Upper lobe of left lung (tissue), 6 donors: ENCODE data around the gene DDAH1. TPM values are rescaled to one million over a fixed set of nuclear protein-coding genes. Genes with fewer than 3 reads are reported as not detected.

ENCODE experiments used
- ATAC-seq, 2 donors: fragments of 200-7000 bp; cut with Tn5 transposase; one replicate each; pipeline ENCODE4 v1.9.1; 2022; ENCODE audit warnings: mild to moderate bottlenecking in 2 of 2, moderate library complexity in 2 of 2; ENCODE audit not compliant: low FRiP score in 2 of 2
- DNase-seq, 2 donors: peaks; one replicate each; pipeline ENCODE4 v3.0.0-alpha.2; 2019 to 2020
- H3K27ac ChIP-seq, 4 donors: fragments of 200-600 bp; sonication (generic); one replicate each; pipeline ENCODE4 v1.5.1; 2016 to 2019
- H3K27me3 ChIP-seq, 4 donors: fragments of 200-600 bp; sonication (generic); one replicate each; pipeline ENCODE4 v1.5.1; 2017 to 2019
- H3K36me3 ChIP-seq, 4 donors: fragments of 200-600 bp; sonication (generic); one replicate each; pipeline ENCODE4 v1.5.1; 2016 to 2019
- H3K4me1 ChIP-seq, 4 donors: fragments of 200-600 bp; sonication (generic); one replicate each; pipeline ENCODE4 v1.5.1; 2018 to 2019
- H3K4me3 ChIP-seq, 4 donors: fragments of 200-600 bp; sonication (generic); one replicate each; pipeline ENCODE4 v1.5.1; 2017 to 2019; ENCODE audit warnings: mild to moderate bottlenecking in 2 of 4, moderate library complexity in 1 of 4
- H3K9me3 ChIP-seq, 4 donors: fragments of 200-600 bp; sonication (generic); one replicate each; pipeline ENCODE4 v1.5.1; 2018 to 2019
- EP300 ChIP-seq, 4 donors: sonication (generic); formaldehyde crosslinking; IDR thresholded peaks; one replicate each; pipeline ENCODE4 v1.5.1; 2017; ENCODE audit warnings: antibody characterized with exemption in 4 of 4, control low read depth in 2 of 4
- POLR2A ChIP-seq, 4 donors: fragments of 450-650 bp; IDR thresholded peaks; one replicate each; pipeline ENCODE4 v1.5.1; 2016 to 2017; ENCODE audit warnings: antibody characterized with exemption in 4 of 4, mild to moderate bottlenecking in 2 of 4
- POLR2AphosphoS5 ChIP-seq, 2 donors: sonication (generic); formaldehyde crosslinking; IDR thresholded peaks; one replicate each; pipeline ENCODE4 v1.5.1; 2017; ENCODE audit warnings: antibody characterized with exemption in 2 of 2
- WGBS, 2 donors: methylation state at CpG; one replicate each; pipeline ENCODE4 v1.1.5; 2017 to 2018; 5-methylcytosine and 5-hydroxymethylcytosine counted together
- total RNA-seq, 6 donors: library from RNA; depleted of rRNA in 4 of 6; stranded (reverse); fragments of >200 nt in 4 of 6; gene quantifications; one replicate each; pipeline versions ENCODE4 v1.1.0 to v1.2.1, GENCODE V29; 2016 to 2021
- TF ChIP-seq, protein P1 (sequence below), 6 experiments: fragments of 450-650 bp in 4 of 6; fragments of 200-600 bp in 2 of 6; sonication (generic) in 2 of 6; IDR thresholded peaks; one replicate each; pipeline ENCODE4 v1.5.1; 2016 to 2019; ENCODE audit warnings: antibody characterized with exemption in 6 of 6
- donor health status: DM: no; HTN: no; CAD: no; lungs with moderate emphysema.
- donor health status: DM: no; HTN: yes; CAD: no; lungs with severe emphysema.

Gene DDAH1
- total RNA-seq, 6 donors from 2014 or later = 24.1 to 78.8 (median 52.6) TPM

GRCh38 chr1:85481688-85482087, 16.7 kb upstream of the DDAH1 start:
- TF ChIP-seq POLR2AphosphoS5 (IDR thresholded peaks at IDR 0.05) (no peak), EP300 (IDR thresholded peaks at IDR 0.05) (no peak), POLR2A (IDR thresholded peaks at IDR 0.05) (no peak)
- TF ChIP-seq, protein P1, sequence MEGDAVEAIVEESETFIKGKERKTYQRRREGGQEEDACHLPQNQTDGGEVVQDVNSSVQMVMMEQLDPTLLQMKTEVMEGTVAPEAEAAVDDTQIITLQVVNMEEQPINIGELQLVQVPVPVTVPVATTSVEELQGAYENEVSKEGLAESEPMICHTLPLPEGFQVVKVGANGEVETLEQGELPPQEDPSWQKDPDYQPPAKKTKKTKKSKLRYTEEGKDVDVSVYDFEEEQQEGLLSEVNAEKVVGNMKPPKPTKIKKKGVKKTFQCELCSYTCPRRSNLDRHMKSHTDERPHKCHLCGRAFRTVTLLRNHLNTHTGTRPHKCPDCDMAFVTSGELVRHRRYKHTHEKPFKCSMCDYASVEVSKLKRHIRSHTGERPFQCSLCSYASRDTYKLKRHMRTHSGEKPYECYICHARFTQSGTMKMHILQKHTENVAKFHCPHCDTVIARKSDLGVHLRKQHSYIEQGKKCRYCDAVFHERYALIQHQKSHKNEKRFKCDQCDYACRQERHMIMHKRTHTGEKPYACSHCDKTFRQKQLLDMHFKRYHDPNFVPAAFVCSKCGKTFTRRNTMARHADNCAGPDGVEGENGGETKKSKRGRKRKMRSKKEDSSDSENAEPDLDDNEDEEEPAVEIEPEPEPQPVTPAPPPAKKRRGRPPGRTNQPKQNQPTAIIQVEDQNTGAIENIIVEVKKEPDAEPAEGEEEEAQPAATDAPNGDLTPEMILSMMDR (IDR thresholded peaks at IDR 0.05) = no peak
- ATAC-seq = no peak
- Histone ChIP-seq H3K27ac (no peak overlapping the region), H3K27me3 (no peaks in the 10 kb centered on the region), H3K4me3 (no peak overlapping the region), H3K4me1 (no peaks in the 10 kb centered on the region), H3K9me3 (no peaks in the 10 kb centered on the region), H3K36me3 (no peaks in the 10 kb centered on the region)
- no peak for DNase-seq
- WGBS, 2 donors = 93 to 94% methylated on average over 3 of the region's 3 CpGs

GRCh38 chr1:85480566-85480965, 15.6 kb upstream of the DDAH1 start:
- TF ChIP-seq POLR2A (IDR thresholded peaks at IDR 0.05) (no peak), EP300 (IDR thresholded peaks at IDR 0.05) (no peak), POLR2AphosphoS5 (IDR thresholded peaks at IDR 0.05) (no peak)
- TF ChIP-seq, protein P1 (IDR thresholded peaks at IDR 0.05) = no peak

GRCh38 chr1:85479491-85479890, 14.5 kb upstream of the DDAH1 start:
- Histone ChIP-seq H3K4me1 (no peaks in the 10 kb centered on the region), H3K4me3 (no peak overlapping the region), H3K36me3 (no peaks in the 10 kb centered on the region), H3K9me3 (no peaks in the 10 kb centered on the region), H3K27me3 (no peaks in the 10 kb centered on the region), H3K27ac (no peak overlapping the region)
- ATAC-seq = no peak
- 84 to 90% methylated on average over 1 of the region's 1 CpG for WGBS, 2 donors
- DNase-seq = no peak
- TF ChIP-seq POLR2A (IDR thresholded peaks at IDR 0.05) (no peak), POLR2AphosphoS5 (IDR thresholded peaks at IDR 0.05) (no peak), EP300 (IDR thresholded peaks at IDR 0.05) (no peak)
- TF ChIP-seq, protein P1 (IDR thresholded peaks at IDR 0.05) = no peak

More at GRCh38 chr1:85480566-85480965, 15.6 kb upstream of the DDAH1 start:
- H3K4me1 ChIP-seq = no peaks in the 10 kb centered on the region
- H3K36me3 ChIP-seq = no peaks in the 10 kb centered on the region
- H3K9me3 ChIP-seq = no peaks in the 10 kb centered on the region
- ATAC-seq (no peak), DNase-seq (no peak)
- H3K27me3 ChIP-seq = no peaks in the 10 kb centered on the region
- WGBS, 2 donors = 89% methylated on average over 2 of the region's 2 CpGs
- no peak overlapping the region for H3K4me3 ChIP-seq
- no peak overlapping the region for H3K27ac ChIP-seq

DNA sequence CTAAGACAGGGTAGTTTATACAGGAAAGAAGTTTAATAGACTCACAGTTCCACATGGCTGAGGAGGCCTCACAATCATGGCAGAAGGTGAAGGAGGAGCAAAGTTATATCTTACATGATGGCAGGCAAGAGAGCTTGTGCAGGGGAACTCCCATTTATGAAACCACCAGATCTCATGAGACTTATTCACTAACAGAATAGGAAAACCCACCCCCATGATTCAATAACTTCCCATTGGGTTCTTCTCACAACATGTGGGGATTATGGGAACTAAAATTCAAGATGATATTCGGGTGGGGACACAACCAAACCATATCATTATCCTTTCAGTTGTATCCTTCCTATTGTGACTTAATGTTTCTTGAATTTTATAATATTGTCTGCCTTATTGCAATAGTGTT, 13.4 kb upstream of the DDAH1 start:
- Histone ChIP-seq H3K4me1 (no peaks in the 10 kb centered on the region), H3K27me3 (no peaks in the 10 kb centered on the region), H3K4me3 (no peak overlapping the region), H3K27ac (no peak overlapping the region), H3K36me3 (no peaks in the 10 kb centered on the region), H3K9me3 (no peaks in the 10 kb centered on the region)
- WGBS, 2 donors = 79 to 81% methylated on average over 1 of the region's 1 CpG
- TF ChIP-seq, protein P1 (IDR thresholded peaks at IDR 0.05) = no peak
- no peak for TF ChIP-seq POLR2A (IDR thresholded peaks at IDR 0.05)
- no peak for TF ChIP-seq EP300 (IDR thresholded peaks at IDR 0.05)
- TF ChIP-seq POLR2AphosphoS5 (IDR thresholded peaks at IDR 0.05) = no peak
- ATAC-seq (no peak), DNase-seq (no peak)

DNA sequence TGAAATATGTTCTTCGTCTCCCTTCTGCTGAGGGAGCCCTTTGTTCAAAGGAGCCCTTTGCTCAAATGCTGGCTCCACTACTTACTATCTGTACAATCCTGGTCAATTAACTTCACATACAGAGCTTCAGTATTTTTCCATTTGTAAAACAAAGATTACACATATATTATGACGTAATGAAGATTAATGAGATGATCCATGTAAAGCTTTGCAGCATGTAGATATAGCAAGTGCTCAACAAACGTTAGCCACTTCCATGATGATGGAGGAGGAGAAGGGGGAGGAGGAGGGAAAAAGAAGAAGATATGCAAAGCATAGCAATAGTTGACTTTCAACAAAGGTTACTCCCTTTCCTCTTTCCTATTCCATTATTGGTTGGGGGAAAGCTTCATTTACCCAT, 10.1 kb upstream of the DDAH1 start:
- no peaks in the 10 kb centered on the region for H3K9me3 ChIP-seq
- H3K27me3 ChIP-seq = no peaks in the 10 kb centered on the region
- ATAC-seq (no peak), DNase-seq (no peak)
- H3K27ac ChIP-seq = no peak overlapping the region
- TF ChIP-seq POLR2AphosphoS5 (IDR thresholded peaks at IDR 0.05) = no peak
- TF ChIP-seq POLR2A (IDR thresholded peaks at IDR 0.05) = no peak
- no peak for TF ChIP-seq EP300 (IDR thresholded peaks at IDR 0.05)
- TF ChIP-seq, protein P1 (IDR thresholded peaks at IDR 0.05) = no peak
- H3K4me1 ChIP-seq = no peaks in the 10 kb centered on the region
- 79 to 83% methylated on average over 3 of the region's 3 CpGs for WGBS, 2 donors
- H3K36me3 ChIP-seq = no peaks in the 10 kb centered on the region
- no peak overlapping the region for H3K4me3 ChIP-seq
